Gastrocnemius medialis (tissue), 4 donors: ENCODE measurements around the gene PLCB1.

Experiments
- CTCF ChIP-seq, 5 experiments: fragments of 450-650 bp in 3 of 5; fragments of 200-600 bp in 2 of 5; sonication (generic) in 2 of 5; IDR thresholded peaks in 4 of 5; conservative IDR thresholded peaks in 1 of 5; 1 replicate in 4 of 5; 2 replicates in 1 of 5; pipeline ENCODE4 v1.5.1; 2016 to 2019; ENCODE audit warnings: antibody characterized with exemption in 5 of 5, mild to moderate bottlenecking in 3 of 5, moderate library complexity in 3 of 5
- POLR2A ChIP-seq, 2 donors: fragments of 450-650 bp; IDR thresholded peaks; one replicate each; pipeline ENCODE4 v1.6.1; 2017; ENCODE audit warnings: antibody characterized with exemption in 2 of 2, mild to moderate bottlenecking in 2 of 2, moderate library complexity in 2 of 2

- TF ChIP-seq POLR2A (IDR thresholded peaks at IDR 0.05) = no peak
- TF ChIP-seq CTCF (IDR thresholded peaks at IDR 0.05 in 4 of 5, conservative IDR thresholded peaks at IDR 0.05 in 1 of 5) = no peak
Observed at GRCh38 chr20:8471465-8471864, 339.4 kb downstream of the PLCB1 start.
